OCI-LY7 (cell line): ENCODE results near the gene AQP12B.

Source experiments
- CTCF ChIP-seq: fragments of 200-600 bp; sonication (generic); conservative IDR thresholded peaks from 2 replicates; pipeline ENCODE4 v1.5.1; 2014; ENCODE audit warnings: mild to moderate bottlenecking, antibody characterized with exemption, low read length, moderate library complexity, mixed read lengths
- EZH2phosphoT487 ChIP-seq: fragments of 200-600 bp; sonication (generic); IDR thresholded peaks from 2 replicates; pipeline ENCODE4 v1.6.1; 2018; ENCODE audit warnings: low read depth, borderline replicate concordance, mild to moderate bottlenecking, mixed run types, antibody characterized with exemption, low read length, moderate library complexity, mixed read lengths

- no peak for TF ChIP-seq CTCF
- no peak for TF ChIP-seq EZH2phosphoT487
Measured at GRCh38 chr2:240727913-240728312, 45.2 kb upstream of the AQP12B start.
